Psoas muscle (tissue), 8 donors: ENCODE results near the gene FTO. TPM values are rescaled to one million over a fixed set of nuclear protein-coding genes. Genes with fewer than 3 reads are reported as not detected.

ENCODE experiments used
- ATAC-seq, 4 donors: fragments of 200-7000 bp; cut with Tn5 transposase; one replicate each; pipeline ENCODE4 v1.9.1; 2020; ENCODE audit warnings: moderate library complexity in 3 of 4, mild to moderate bottlenecking in 2 of 4
- DNase-seq, 2 donors: peaks; one replicate each; pipeline ENCODE4 v3.0.0-alpha.2; 2020
- H3K27ac ChIP-seq: fragments of 200-600 bp; one replicate; pipeline ENCODE4 v1.8.0; 2022
- H3K27me3 ChIP-seq, 3 donors: fragments of 200-600 bp in 1 of 3; one replicate each; pipeline versions ENCODE4 v1.6.1 to v1.8.0; 2013 to 2022; ENCODE audit warnings: low read length in 2 of 3, mild to moderate bottlenecking in 2 of 3, moderate library complexity in 1 of 3; ENCODE audit not compliant: insufficient read depth in 3 of 3
- H3K36me3 ChIP-seq, 2 donors: fragments of 200-600 bp in 1 of 2; one replicate each; pipeline versions ENCODE4 v1.6.1 to v1.8.0; 2013 to 2022; ENCODE audit warnings: low read depth in 1 of 2, mild to moderate bottlenecking in 1 of 2, moderate library complexity in 1 of 2; ENCODE audit not compliant: insufficient read depth in 1 of 2
- H3K4me1 ChIP-seq: fragments of 200-600 bp; one replicate; pipeline ENCODE4 v1.8.0; 2022
- H3K4me3 ChIP-seq: fragments of 200-600 bp; one replicate; pipeline ENCODE4 v1.8.0; 2022; ENCODE audit warnings: mild to moderate bottlenecking
- H3K9me3 ChIP-seq: fragments of 200-600 bp; one replicate; pipeline ENCODE4 v1.8.0; 2022
- WGBS, 3 donors: extraction: QIAGEN DNeasy Blood & Tissue Kit; methylation state at CpG; one replicate each; pipeline versions ENCODE4 v1.1.6 to v1.1.7; 2013; 5-methylcytosine and 5-hydroxymethylcytosine counted together
- intact Hi-C, 2 donors: fragments of 100-400 bp; cut with DNase I; formaldehyde crosslinking; loops; one replicate each; pipeline versions ENCODE4 v1.11.0 to v1.14.2; 2022
- polyA plus RNA-seq, 3 donors: library from polyadenylated mRNA; stranded (reverse); fragments of 200-250 nt; gene quantifications; one replicate each; pipeline ENCODE4 v1.2.3, GENCODE V29; 2013
- total RNA-seq, 4 donors: library from RNA; stranded (reverse); fragmentation: NEBNext Ultra II Directional in 2 of 4; extraction: Animal tissue kit (Norgen Biotek cat#: 25700) in 2 of 4; gene quantifications; one replicate each; pipeline versions ENCODE4 v1.2.1 to v1.2.4, GENCODE V29; 2021 to 2023
- TF ChIP-seq, protein P1 (sequence below): fragments of 200-600 bp; IDR thresholded peaks from one replicate; pipeline ENCODE4 v1.8.0; 2022; ENCODE audit warnings: antibody characterized with exemption
- donor health status: healthy with polysubstance abuse.
- donor health status: DM: no; HTN: no; CAD: no; lungs with moderate emphysema.
- donor health status: Bipolar disorder and iron deficiency.
- donor health status: healthy.
- donor health status: DM: yes; HTN: yes; CAD: no.
- donor health status: DM: no; HTN: no; CAD: no.
- donor health status: DM: no; HTN: no; CAD: no.
- donor health status: DM: yes; HTN: yes; CAD: no.

The FTO gene
- total and polyA plus RNA-seq, 7 donors: 14.2 to 67.6 (median 47.4) TPM

DNA sequence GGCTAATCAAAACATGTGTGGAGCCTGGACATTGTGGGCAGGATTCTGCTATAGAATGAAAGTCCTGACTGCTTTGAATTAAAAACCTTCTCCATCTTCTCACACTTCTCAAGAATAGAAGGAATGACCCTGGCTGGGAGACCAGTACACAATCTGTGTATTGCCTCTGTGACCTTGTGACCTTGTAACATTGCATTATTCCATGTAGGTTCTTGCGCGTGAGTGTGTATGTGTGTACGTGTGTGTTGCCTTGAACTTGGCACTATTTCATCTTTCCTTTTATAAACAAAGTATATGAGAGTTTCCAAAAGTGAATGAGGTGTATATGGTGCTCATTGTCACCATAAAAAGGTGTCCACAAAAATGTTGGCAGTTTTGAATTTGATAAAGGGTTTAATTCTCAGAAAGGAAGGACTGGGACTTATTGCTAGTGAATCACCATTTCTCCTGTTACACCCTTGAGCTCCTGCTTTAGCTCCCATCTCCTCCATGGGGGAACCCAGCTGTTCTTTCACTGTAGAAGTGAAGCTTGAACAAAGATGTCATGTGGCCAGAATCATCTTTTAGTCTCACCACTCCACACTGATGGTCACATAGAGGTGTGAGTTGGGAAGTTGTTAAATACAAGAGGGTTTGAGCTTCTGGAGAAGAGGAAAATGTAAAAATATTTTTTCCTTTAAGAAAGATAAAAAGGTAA is 244.9 kb downstream of the FTO start:
- TF ChIP-seq, protein P1, sequence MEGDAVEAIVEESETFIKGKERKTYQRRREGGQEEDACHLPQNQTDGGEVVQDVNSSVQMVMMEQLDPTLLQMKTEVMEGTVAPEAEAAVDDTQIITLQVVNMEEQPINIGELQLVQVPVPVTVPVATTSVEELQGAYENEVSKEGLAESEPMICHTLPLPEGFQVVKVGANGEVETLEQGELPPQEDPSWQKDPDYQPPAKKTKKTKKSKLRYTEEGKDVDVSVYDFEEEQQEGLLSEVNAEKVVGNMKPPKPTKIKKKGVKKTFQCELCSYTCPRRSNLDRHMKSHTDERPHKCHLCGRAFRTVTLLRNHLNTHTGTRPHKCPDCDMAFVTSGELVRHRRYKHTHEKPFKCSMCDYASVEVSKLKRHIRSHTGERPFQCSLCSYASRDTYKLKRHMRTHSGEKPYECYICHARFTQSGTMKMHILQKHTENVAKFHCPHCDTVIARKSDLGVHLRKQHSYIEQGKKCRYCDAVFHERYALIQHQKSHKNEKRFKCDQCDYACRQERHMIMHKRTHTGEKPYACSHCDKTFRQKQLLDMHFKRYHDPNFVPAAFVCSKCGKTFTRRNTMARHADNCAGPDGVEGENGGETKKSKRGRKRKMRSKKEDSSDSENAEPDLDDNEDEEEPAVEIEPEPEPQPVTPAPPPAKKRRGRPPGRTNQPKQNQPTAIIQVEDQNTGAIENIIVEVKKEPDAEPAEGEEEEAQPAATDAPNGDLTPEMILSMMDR: no peak
- ATAC-seq: no peak

DNA sequence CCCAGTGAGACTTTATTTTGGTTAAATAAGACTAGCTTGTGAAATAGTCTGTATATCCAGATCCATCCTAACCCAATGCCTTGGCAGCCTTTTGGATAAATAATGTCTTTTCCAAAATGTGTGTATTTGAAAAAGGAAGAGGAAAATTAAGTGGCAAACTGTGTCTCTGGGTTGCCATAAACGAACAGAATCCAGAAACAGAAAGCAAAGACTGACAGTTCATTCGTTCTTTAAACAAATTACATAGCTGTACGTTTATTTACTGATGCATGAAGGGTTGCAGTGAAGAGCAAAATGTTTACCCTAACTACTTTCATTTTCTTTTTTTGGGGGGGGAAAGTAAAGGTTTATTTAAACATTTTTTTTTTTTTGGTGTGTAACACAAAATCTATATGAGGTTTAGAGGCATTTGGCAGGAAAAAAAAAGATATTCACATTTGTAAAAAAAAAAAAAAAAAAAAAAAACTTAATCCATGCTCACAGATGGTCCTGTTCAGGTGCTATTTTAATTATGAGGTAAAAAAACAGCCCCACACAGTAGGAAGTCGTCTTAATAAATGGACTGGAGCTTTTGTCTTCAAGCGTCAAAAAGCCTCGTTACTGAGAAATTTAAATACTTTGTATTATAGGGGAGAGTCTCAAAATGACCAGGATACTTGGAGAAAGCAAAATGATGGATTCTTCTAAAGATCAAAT is 245.9 kb downstream of the FTO start:
- no peak overlapping the region for H3K4me3 ChIP-seq
- DNase-seq (no peak), ATAC-seq (no peak)
- H3K27ac ChIP-seq: no peak overlapping the region
- intact Hi-C loops: loop anchor here (5.0 to 10.0 kb wide), 4 partner anchors 335 to 1425 kb away; partner anchors contain the start of genes IRX5 (in 2 of the 2) and IRX3 (in 1 of the 2)
- TF ChIP-seq, protein P1: no peak
- no peaks in the 10 kb centered on the region for H3K27me3 ChIP-seq
- no peaks in the 10 kb centered on the region for H3K36me3 ChIP-seq
- 76 to 86% (median 79%) methylated on average over 6 of the region's 6 CpGs for WGBS, 3 donors
- H3K9me3 ChIP-seq: no peaks in the 10 kb centered on the region
- H3K4me1 ChIP-seq: peaks cover 18% of the 10 kb centered on the region

More for the DNA sequence above, 244.9 kb downstream of the FTO start:
- Histone ChIP-seq H3K27ac (no peak overlapping the region), H3K9me3 (no peaks in the 10 kb centered on the region), H3K4me3 (no peak overlapping the region), H3K4me1 (peaks cover 18% of the 10 kb centered on the region), H3K36me3 (no peaks in the 10 kb centered on the region), H3K27me3 (no peaks in the 10 kb centered on the region)
- intact Hi-C loops: loop anchor here (5.0 to 10.0 kb wide), 3 partner anchors 336 to 986 kb away; partner anchors contain the start of genes IRX5 (in 2 of the 2) and IRX3 (in 1 of the 2)
- WGBS, 3 donors: 93 to 99% (median 96%) methylated on average over 3 of the region's 3 CpGs
- DNase-seq: no peak

DNA sequence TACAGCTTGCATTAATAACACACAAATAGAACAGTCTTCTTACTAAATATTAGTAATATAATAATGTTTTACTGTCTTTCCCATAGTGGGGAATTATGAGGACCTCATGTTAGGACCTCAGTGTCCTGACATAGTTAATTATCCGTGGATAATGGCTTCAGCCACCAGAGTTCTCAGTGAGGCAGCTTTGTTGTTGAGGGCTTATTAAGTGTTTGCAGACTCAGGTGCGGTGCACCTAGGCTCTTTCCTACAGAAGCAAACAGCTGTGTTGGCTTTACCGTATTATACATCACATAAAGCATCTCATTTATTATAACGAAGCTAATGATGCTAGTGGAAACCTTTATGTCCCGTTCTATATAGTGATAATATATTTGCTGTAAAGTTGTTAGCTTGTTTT is 246.7 kb downstream of the FTO start:
- H3K27me3 ChIP-seq: no peaks in the 10 kb centered on the region
- intact Hi-C loops: loop anchor here in 1 of 2 donors (10.0 kb wide), 1 partner anchor 1424 kb away; no protein-coding TSS in a partner anchor
- TF ChIP-seq, protein P1: no peak
- H3K4me1 ChIP-seq: peaks cover 18% of the 10 kb centered on the region
- H3K9me3 ChIP-seq: no peaks in the 10 kb centered on the region
- DNase-seq (no peak), ATAC-seq (no peak)
- H3K36me3 ChIP-seq: no peaks in the 10 kb centered on the region
- no peak overlapping the region for H3K4me3 ChIP-seq
- no peak overlapping the region for H3K27ac ChIP-seq
- 85 to 93% (median 88%) methylated on average over 5 of the region's 5 CpGs for WGBS, 3 donors

DNA sequence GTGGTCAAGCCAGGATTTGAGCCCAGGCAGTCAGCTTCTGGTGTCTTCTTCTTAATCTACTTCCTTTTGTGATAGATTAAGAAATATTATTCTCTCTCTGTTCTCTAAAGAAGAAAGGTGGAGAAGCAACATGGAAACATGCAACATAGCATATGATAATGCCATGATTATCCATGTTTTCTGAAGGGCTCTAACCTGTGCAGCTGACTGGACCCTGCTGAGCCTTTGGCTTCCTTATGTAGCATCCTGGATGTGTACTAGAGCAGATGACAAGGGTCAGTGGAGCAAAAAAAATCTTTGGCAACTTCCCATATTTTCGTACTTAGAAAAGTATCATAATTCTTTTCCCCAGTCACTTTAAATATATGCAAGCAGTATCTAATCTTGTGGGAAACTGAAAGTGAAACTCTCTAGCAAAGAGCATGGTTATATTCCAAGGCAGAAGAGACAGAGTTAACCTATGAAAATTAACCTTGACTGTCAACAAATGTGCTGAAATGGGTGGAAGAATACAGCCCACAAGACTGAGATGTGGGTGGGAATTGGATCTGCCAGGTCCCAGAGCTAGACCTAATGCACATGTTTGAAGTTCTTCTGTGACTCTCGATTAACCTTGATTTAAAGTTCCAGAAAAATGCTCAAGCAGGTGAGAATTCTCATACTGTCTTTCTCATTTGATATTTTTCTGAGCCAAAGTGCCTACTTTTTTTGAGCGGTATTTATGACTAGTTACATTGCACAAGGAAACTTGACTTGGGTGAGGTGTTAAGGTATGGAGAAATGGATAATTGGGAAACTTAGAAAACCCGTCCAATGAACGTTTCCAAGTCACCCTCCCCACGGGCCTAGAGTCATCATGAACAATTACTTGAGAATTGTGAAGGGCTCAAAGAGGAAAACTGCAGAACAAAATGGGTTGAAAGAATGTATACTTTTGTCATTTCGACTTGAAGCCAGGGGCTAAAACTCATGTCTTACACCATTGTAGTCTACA is 248.6 kb downstream of the FTO start:
- H3K27ac ChIP-seq: no peak overlapping the region
- intact Hi-C loops: loop anchor here in 1 of 2 donors (10.0 kb wide), 1 partner anchor 1422 kb away; no protein-coding TSS in a partner anchor
- H3K4me3 ChIP-seq: no peak overlapping the region
- 78 to 79% (median 79%) methylated on average over 7 of the region's 7 CpGs for WGBS, 3 donors
- H3K36me3 ChIP-seq: no peaks in the 10 kb centered on the region
- no peaks in the 10 kb centered on the region for H3K9me3 ChIP-seq
- H3K4me1 ChIP-seq: peaks cover 11% of the 10 kb centered on the region
- DNase-seq (no peak), ATAC-seq (no peak)
- TF ChIP-seq, protein P1: no peak
- no peaks in the 10 kb centered on the region for H3K27me3 ChIP-seq
